Spleen (tissue), 11 donors: ENCODE measurements around the gene MARCHF9. TPM values are rescaled to one million over a fixed set of nuclear protein-coding genes. Genes with fewer than 3 reads are reported as not detected.

Source experiments
- DNase-seq: peaks from one replicate; pipeline ENCODE4 v3.0.0-alpha.2; 2020
- H3K27ac ChIP-seq, 8 donors: fragments of 200-600 bp; sonication (generic) in 7 of 8; 1 replicate in 4 of 8; 2 replicates in 4 of 8; pipeline versions ENCODE4 v1.5.0 to v1.8.0; 2016 to 2021; ENCODE audit warnings: inconsistent platforms in 4 of 8, mild to moderate bottlenecking in 4 of 8, moderate library complexity in 1 of 8
- H3K27me3 ChIP-seq, 7 donors: fragments of 200-600 bp; sonication (generic) in 6 of 7; replicated peaks in 1 of 7; 1 replicate in 4 of 7; 2 replicates in 3 of 7; pipeline versions ENCODE4 v1.5.0 to v1.8.0; 2016 to 2021; ENCODE audit warnings: inconsistent platforms in 3 of 7, mild to moderate bottlenecking in 1 of 7
- H3K36me3 ChIP-seq, 6 donors: fragments of 200-600 bp; sonication (generic) in 5 of 6; 1 replicate in 4 of 6; 2 replicates in 2 of 6; pipeline versions ENCODE4 v1.5.0 to v1.8.0; 2016 to 2021; ENCODE audit warnings: inconsistent platforms in 2 of 6
- H3K4me1 ChIP-seq, 6 donors: fragments of 200-600 bp; sonication (generic) in 5 of 6; 1 replicate in 3 of 6; 2 replicates in 3 of 6; pipeline versions ENCODE4 v1.5.0 to v1.8.0; 2016 to 2021; ENCODE audit warnings: inconsistent platforms in 3 of 6
- H3K4me3 ChIP-seq, 8 donors: fragments of 200-600 bp; sonication (generic) in 7 of 8; 1 replicate in 4 of 8; 2 replicates in 4 of 8; pipeline versions ENCODE4 v1.5.0 to v1.8.0; 2016 to 2021; ENCODE audit warnings: inconsistent platforms in 4 of 8, mild to moderate bottlenecking in 4 of 8, moderate library complexity in 2 of 8
- H3K9me3 ChIP-seq, 8 donors: fragments of 200-600 bp; sonication (generic) in 7 of 8; 1 replicate in 4 of 8; 2 replicates in 4 of 8; pipeline versions ENCODE4 v1.5.0 to v1.8.0; 2016 to 2021; ENCODE audit warnings: inconsistent platforms in 4 of 8
- POLR2A ChIP-seq, 3 donors: fragments of 450-650 bp; IDR thresholded peaks; one replicate each; pipeline ENCODE4 v1.5.1; 2017; ENCODE audit warnings: antibody characterized with exemption in 3 of 3, mild to moderate bottlenecking in 1 of 3
- POLR2AphosphoS5 ChIP-seq, 3 donors: sonication (generic); formaldehyde crosslinking; IDR thresholded peaks; one replicate each; pipeline ENCODE4 v1.5.1; 2017; ENCODE audit warnings: antibody characterized with exemption in 3 of 3
- WGBS, 5 donors: extraction: QIAGEN DNeasy Blood & Tissue Kit in 3 of 5; methylation state at CpG; one replicate each; pipeline versions ENCODE4 v1.1.5 to v1.1.7; 2013 to 2018; 5-methylcytosine and 5-hydroxymethylcytosine counted together
- intact Hi-C: fragments of 100-400 bp; cut with DNase I; formaldehyde crosslinking; loops from one replicate; pipeline ENCODE4 v1.15.0; 2023; ENCODE audit warnings: low total_unique reads
- polyA plus RNA-seq, 3 donors: library from polyadenylated mRNA; stranded (reverse); fragments of 200-250 nt; gene quantifications; one replicate each; pipeline ENCODE4 v1.2.1, GENCODE V29; 2013
- total RNA-seq, 7 donors: library from RNA; depleted of rRNA in 3 of 7; stranded (reverse); fragments of >200 nt in 3 of 7; fragmentation: NEBNext Ultra II Directional in 4 of 7; extraction: Animal tissue kit (Norgen Biotek cat#: 25700) in 4 of 7; gene quantifications; one replicate each; pipeline versions ENCODE4 v1.1.0 to v1.2.1, GENCODE V29; 2016 to 2021
- TF ChIP-seq, protein P1 (sequence below), 11 experiments: fragments of 200-600 bp in 7 of 11; fragments of 450-650 bp in 4 of 11; sonication (generic) in 4 of 11; IDR thresholded peaks in 8 of 11; conservative IDR thresholded peaks in 3 of 11; 1 replicate in 7 of 11; 2 replicates in 4 of 11; pipeline versions ENCODE4 v1.4.0 to v1.8.0; 2016 to 2021; ENCODE audit warnings: antibody characterized with exemption in 11 of 11, inconsistent platforms in 4 of 11, mild to moderate bottlenecking in 1 of 11
- donor health status: healthy with polysubstance abuse.
- donor health status: DM: no; HTN: no; CAD: no; lungs with moderate emphysema.
- donor health status: DM: no; HTN: no; CAD: no.
- donor health status: Bipolar disorder and iron deficiency.
- donor health status: healthy.
- donor health status: DM: no; HTN: no; CAD: no.
- donor health status: DM: yes; HTN: yes; CAD: no.

Gene MARCHF9
- total and polyA plus RNA-seq, 10 donors = 17.2 to 49.0 (median 27.1) TPM

DNA sequence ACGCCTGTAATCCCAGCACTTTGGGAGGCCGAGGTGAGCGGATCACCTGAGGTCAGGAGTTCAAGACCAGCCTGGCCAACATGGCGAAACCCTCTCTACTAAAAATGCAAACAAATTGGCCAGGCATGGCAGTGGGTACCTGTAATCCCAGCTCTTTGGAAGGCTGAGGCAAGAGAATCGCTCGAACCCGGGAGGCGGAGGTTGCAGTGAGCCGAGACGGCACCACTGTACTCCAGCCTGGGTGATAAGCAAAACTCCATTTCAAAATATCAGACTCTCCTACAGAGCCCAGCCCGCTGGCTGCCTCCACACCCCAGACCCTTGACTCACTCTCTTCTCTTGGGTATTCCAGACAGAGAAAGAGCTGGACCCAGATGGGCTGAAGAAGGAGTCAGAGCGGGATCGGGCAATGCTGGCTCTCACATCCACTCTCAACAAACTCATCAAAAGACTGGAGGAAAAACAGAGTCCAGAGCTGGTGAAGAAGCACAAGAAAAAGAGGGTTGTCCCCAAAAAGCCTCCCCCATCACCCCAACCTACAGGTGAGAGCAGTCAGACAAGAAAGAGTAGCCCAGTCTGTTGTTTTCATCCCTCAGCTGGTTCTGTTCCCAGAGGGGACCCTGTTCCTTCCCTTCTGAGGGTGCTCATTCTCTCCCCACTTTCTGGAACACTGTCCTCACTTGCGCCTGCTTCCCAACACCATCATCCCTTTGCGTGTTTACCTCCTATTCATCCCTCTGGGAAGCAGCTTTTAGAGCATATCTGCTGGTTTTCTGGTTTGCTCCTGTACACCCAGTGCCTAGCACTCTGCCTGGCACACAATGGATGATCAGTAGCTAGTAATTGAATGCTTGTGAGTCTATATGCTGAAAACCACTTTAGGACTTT is 36.0 kb upstream of the MARCHF9 start:
- no peak for DNase-seq
- intact Hi-C loops = no loop called here
- WGBS, 5 donors = 93 to 98% (median 96%) methylated on average over 15 of the region's 15 CpGs
- Histone ChIP-seq H3K36me3 (peaks cover 3 to 84% (median 77%) of the 10 kb centered on the region in 6 donors), H3K27me3 (no peaks in the 10 kb centered on the region), H3K9me3 (no peaks in the 10 kb centered on the region), H3K27ac (no peak overlapping the region), H3K4me3 (no peak overlapping the region), H3K4me1 (peaks cover 0 to 13% (median 0%) of the 10 kb centered on the region in 6 donors)
- TF ChIP-seq POLR2A (IDR thresholded peaks at IDR 0.05) (no peak), POLR2AphosphoS5 (IDR thresholded peaks at IDR 0.05) (peak in 2 of 3 donors; percentile 4 to 13)
- TF ChIP-seq, protein P1, sequence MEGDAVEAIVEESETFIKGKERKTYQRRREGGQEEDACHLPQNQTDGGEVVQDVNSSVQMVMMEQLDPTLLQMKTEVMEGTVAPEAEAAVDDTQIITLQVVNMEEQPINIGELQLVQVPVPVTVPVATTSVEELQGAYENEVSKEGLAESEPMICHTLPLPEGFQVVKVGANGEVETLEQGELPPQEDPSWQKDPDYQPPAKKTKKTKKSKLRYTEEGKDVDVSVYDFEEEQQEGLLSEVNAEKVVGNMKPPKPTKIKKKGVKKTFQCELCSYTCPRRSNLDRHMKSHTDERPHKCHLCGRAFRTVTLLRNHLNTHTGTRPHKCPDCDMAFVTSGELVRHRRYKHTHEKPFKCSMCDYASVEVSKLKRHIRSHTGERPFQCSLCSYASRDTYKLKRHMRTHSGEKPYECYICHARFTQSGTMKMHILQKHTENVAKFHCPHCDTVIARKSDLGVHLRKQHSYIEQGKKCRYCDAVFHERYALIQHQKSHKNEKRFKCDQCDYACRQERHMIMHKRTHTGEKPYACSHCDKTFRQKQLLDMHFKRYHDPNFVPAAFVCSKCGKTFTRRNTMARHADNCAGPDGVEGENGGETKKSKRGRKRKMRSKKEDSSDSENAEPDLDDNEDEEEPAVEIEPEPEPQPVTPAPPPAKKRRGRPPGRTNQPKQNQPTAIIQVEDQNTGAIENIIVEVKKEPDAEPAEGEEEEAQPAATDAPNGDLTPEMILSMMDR (IDR thresholded peaks at IDR 0.05 in 8 of 11, conservative IDR thresholded peaks at IDR 0.05 in 3 of 11) = no peak

DNA sequence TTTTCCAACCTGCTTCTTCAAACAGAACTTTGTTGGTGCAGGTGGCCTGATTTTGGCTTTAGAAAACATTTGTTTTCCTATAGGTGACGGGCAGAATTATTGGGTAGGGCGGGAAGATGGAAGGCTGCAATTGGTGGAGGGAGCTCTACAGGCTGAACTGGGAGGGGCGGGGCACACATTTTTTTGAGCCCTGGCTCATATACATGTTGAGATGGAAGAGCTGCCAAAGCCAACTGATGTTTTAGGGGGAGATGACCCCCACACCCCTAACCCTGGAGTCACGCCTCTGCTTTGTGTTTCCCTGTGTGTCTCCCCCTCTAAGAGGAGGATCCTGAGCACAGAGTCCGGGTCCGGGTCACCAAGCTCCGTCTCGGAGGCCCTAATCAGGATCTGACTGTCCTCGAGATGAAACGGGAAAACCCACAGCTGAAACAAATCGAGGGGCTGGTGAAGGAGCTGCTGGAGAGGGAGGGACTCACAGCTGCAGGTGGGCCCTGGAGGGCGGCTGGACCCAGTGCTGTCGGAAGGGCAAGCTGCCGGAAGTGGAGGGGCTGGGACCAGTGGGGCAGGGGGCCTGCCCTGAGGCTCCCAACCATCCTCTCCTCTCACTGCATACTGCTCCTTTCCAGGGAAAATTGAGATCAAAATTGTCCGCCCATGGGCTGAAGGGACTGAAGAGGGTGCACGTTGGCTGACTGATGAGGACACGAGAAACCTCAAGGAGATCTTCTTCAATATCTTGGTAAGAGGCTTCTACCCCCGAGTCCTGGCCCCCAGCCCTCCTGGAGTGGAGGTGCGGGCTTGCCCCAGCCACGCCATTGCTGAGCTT is 34.9 kb upstream of the MARCHF9 start:
- Histone ChIP-seq H3K36me3 (peaks cover 3 to 73% (median 70%) of the 10 kb centered on the region in 6 donors), H3K4me1 (peaks cover 0 to 18% (median 1%) of the 10 kb centered on the region in 6 donors), H3K9me3 (no peaks in the 10 kb centered on the region), H3K27me3 (no peaks in the 10 kb centered on the region), H3K4me3 (no peak overlapping the region), H3K27ac (no peak overlapping the region)
- intact Hi-C loops = no loop called here
- TF ChIP-seq POLR2A (IDR thresholded peaks at IDR 0.05) = no peak
- peak in 1 of 3 donors; percentile 48 for TF ChIP-seq POLR2AphosphoS5 (IDR thresholded peaks at IDR 0.05)
- TF ChIP-seq, protein P1 (IDR thresholded peaks at IDR 0.05 in 8 of 11, conservative IDR thresholded peaks at IDR 0.05 in 3 of 11) = no peak
- 92 to 97% (median 93%) methylated on average over 20 of the region's 20 CpGs for WGBS, 5 donors
- no peak for DNase-seq

DNA sequence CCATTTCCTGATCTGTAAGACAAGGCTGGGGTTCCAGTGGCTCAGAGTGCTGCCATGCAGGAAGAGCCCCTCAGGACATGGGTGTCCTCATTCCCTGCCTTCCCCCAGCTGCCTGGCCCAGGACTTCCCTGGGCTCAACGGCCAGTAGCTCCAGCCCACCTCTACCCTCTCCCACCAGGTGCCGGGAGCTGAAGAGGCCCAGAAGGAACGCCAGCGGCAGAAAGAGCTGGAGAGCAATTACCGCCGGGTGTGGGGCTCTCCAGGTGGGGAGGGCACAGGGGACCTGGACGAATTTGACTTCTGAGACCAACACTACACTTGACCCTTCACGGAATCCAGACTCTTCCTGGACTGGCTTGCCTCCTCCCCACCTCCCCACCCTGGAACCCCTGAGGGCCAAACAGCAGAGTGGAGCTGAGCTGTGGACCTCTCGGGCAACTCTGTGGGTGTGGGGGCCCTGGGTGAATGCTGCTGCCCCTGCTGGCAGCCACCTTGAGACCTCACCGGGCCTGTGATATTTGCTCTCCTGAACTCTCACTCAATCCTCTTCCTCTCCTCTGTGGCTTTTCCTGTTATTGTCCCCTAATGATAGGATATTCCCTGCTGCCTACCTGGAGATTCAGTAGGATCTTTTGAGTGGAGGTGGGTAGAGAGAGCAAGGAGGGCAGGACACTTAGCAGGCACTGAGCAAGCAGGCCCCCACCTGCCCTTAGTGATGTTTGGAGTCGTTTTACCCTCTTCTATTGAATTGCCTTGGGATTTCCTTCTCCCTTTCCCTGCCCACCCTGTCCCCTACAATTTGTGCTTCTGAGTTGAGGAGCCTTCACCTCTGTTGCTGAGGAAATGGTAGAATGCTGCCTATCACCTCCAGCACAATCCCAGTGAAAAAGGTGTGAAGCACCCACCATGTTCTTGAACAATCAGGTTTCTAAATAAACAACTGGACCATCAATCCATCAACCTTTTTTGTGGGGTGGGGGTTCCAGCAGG is 34.0 kb upstream of the MARCHF9 start:
- Histone ChIP-seq H3K9me3 (no peaks in the 10 kb centered on the region), H3K4me1 (peaks cover 0 to 18% (median 6%) of the 10 kb centered on the region in 6 donors), H3K27ac (no peak overlapping the region), H3K27me3 (no peaks in the 10 kb centered on the region), H3K4me3 (no peak overlapping the region), H3K36me3 (peaks cover 1 to 67% (median 62%) of the 10 kb centered on the region in 6 donors)
- DNase-seq = no peak
- WGBS, 5 donors = 86 to 94% (median 90%) methylated on average over 9 to 11 of the region's 11 CpGs
- TF ChIP-seq POLR2A (IDR thresholded peaks at IDR 0.05) = no peak
- TF ChIP-seq, protein P1 (IDR thresholded peaks at IDR 0.05 in 8 of 11, conservative IDR thresholded peaks at IDR 0.05 in 3 of 11) = no peak
- TF ChIP-seq POLR2AphosphoS5 (IDR thresholded peaks at IDR 0.05) = peak; percentile 17 to 70 (median 39)
- intact Hi-C loops = no loop called here
